HEK293T (cell line): Measurements from ENCODE around the gene BRAF.
A peak's percentile ranks its signal among the peaks of the same experiment; 100 is the strongest.

Experiments used
- CTCF ChIA-PET: fragments of 350-600 bp; formaldehyde crosslinking; extraction: SDS; loops from one replicate; lab custom pipeline; 2021; ENCODE audit warnings: antibody characterized with exemption, inconsistent platforms; lab: Yijun Ruan, JAX
- POLR2A ChIA-PET: fragments of 350-600 bp; formaldehyde crosslinking; extraction: SDS; loops from one replicate; lab custom pipeline; 2020; ENCODE audit warnings: antibody characterized with exemption, inconsistent platforms; lab: Yijun Ruan, JAX
- DNase-seq: peaks from one replicate; pipeline ENCODE4 v3.0.0; 2012; ENCODE audit warnings: mixed read lengths; ENCODE audit errors: extremely low spot score
- ARNT ChIP-seq: fragments of 450-650 bp; IDR thresholded peaks from 2 replicates; pipeline ENCODE4 v1.6.1; 2017; ENCODE audit warnings: mild to moderate bottlenecking
- BHLHE40 ChIP-seq: fragments of 450-650 bp; IDR thresholded peaks from 2 replicates; pipeline ENCODE4 v1.6.1; 2016; ENCODE audit warnings: mild to moderate bottlenecking, moderate library complexity, borderline replicate concordance
- CTBP1 ChIP-seq: fragments of 450-650 bp; IDR thresholded peaks from 2 replicates; pipeline ENCODE4 v1.6.1; 2016; ENCODE audit warnings: borderline replicate concordance
- ELF4 ChIP-seq: fragments of 450-650 bp; IDR thresholded peaks from 2 replicates; pipeline ENCODE4 v1.6.1; 2017; ENCODE audit warnings: antibody characterized with exemption
- FOXA1 ChIP-seq: fragments of 450-650 bp; IDR thresholded peaks from 2 replicates; pipeline ENCODE4 v1.6.1; 2016; ENCODE audit warnings: mild to moderate bottlenecking
- FOXK2 ChIP-seq: fragments of 450-650 bp; IDR thresholded peaks from 2 replicates; pipeline ENCODE4 v1.6.1; 2016; ENCODE audit warnings: mild to moderate bottlenecking
- FOXM1 ChIP-seq: fragments of 450-650 bp; IDR thresholded peaks from 2 replicates; pipeline ENCODE4 v1.6.1; 2017; ENCODE audit warnings: mild to moderate bottlenecking, borderline replicate concordance
- HDGF ChIP-seq: fragments of 450-650 bp; IDR thresholded peaks from 2 replicates; pipeline ENCODE4 v1.6.1; 2017; ENCODE audit warnings: antibody characterized with exemption, borderline replicate concordance
- L3MBTL2 ChIP-seq: fragments of 450-650 bp; conservative IDR thresholded peaks from 2 replicates; pipeline ENCODE4 v1.6.1; 2016; ENCODE audit warnings: mild to moderate bottlenecking
- LEF1 ChIP-seq: fragments of 450-650 bp; IDR thresholded peaks from 2 replicates; pipeline ENCODE4 v1.6.1; 2017; ENCODE audit warnings: mild to moderate bottlenecking, borderline replicate concordance
- NFRKB ChIP-seq: fragments of 450-650 bp; IDR thresholded peaks from 2 replicates; pipeline ENCODE4 v1.6.1; 2016; ENCODE audit warnings: mild to moderate bottlenecking, moderate library complexity
- PKNOX1 ChIP-seq: fragments of 450-650 bp; IDR thresholded peaks from 2 replicates; pipeline ENCODE4 v1.6.1; 2016
- SP1 ChIP-seq: fragments of 450-650 bp; IDR thresholded peaks from 2 replicates; pipeline ENCODE4 v1.6.1; 2017
- SUZ12 ChIP-seq: fragments of 450-650 bp; IDR thresholded peaks from 2 replicates; pipeline ENCODE4 v1.6.1; 2016; ENCODE audit warnings: mild to moderate bottlenecking
- TARDBP ChIP-seq: fragments of 450-650 bp; IDR thresholded peaks from 2 replicates; pipeline ENCODE4 v1.6.1; 2016
- ZNF384 ChIP-seq: fragments of 450-650 bp; IDR thresholded peaks from 2 replicates; pipeline ENCODE4 v1.6.1; 2016

BRAF gene

GRCh38 chr7:140909476-140910161, 15.1 kb downstream of the BRAF start:
- no peak for DNase-seq
- ChIA-PET POLR2A (no interaction called here), CTCF (no interaction called here)
- TF ChIP-seq ZNF384 (no peak), CTBP1 (no peak)

- CTCF ChIA-PET = no interaction called here
- TF ChIP-seq FOXM1 = no peak
- no peak for TF ChIP-seq BHLHE40
- no peak for TF ChIP-seq ELF4
- TF ChIP-seq LEF1 = no peak
- no peak for TF ChIP-seq L3MBTL2
- TF ChIP-seq SP1 = no peak
- TF ChIP-seq ARNT = no peak
- no peak for TF ChIP-seq SUZ12
- no peak for DNase-seq
Observed at GRCh38 chr7:140908361-140908760, 16.4 kb downstream of the BRAF start.

DNA sequence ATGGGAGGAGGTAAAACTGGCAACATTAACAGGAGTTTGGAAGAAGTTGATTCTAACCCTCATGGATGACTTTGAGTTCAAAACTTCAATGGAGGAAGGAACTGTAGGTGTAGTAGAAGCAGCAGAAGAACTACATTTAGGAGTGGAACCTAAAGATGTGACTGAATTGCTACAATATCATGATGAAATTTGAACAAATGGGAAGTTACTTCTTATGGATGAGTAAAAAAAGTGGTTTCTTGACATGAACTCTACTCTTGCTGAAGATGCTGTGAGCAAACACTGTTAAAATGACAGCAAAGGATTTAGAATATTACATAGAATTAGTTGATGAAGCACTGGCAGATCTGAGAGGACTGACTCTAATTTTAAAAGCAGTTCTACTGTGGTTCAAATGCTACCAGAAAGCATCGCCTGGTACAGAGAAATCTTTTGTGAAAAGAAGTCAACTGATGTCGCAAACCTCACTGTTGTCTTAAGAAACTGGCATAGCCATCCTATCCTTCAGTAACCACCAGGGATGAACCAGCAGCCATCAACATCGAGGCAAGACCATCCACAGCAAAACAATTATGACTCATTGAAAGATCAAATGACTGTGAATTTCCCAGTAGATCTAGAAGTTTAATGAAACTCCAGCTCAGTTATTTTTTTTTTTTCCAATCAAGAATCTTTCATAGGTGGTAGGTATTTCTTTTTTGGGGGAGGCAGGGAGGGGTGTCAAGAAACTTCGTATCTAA, 20.8 kb downstream of the BRAF start:
- POLR2A ChIA-PET = no interaction called here
- TF ChIP-seq FOXA1 (no peak), SUZ12 (no peak), TARDBP (no peak), CTBP1 (no peak), FOXM1 (no peak), ELF4 (no peak), ARNT (no peak), PKNOX1 (no peak), NFRKB (no peak), HDGF (no peak), LEF1 (no peak), L3MBTL2 (no peak)
- no peak for DNase-seq
- CTCF ChIA-PET = no interaction called here

More at GRCh38 chr7:140908361-140908760, 16.4 kb downstream of the BRAF start:
- POLR2A ChIA-PET = no interaction called here

- POLR2A ChIA-PET = no interaction called here
- DNase-seq = no peak
- CTCF ChIA-PET = no interaction called here
- TF ChIP-seq FOXA1 (no peak), ARNT (no peak)
Observed at GRCh38 chr7:140902303-140902953, 22.3 kb downstream of the BRAF start.

DNA sequence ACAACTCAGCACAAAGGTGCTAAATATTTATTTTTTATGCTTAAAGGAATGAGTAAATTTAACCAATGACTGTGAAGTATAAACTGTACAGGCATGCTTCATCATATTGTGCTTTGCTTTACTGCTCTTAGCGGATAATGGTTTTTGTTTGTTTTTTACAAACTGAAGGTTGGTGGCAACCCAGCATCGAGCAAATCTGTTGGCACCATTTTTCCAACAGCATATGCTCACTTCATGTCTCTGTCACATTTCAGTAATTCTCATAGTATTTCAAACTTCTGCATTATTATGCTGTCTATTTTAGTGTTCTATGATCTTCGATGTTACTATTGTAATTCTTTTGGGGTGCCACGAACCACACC, 22.8 kb downstream of the BRAF start:
- no peak for DNase-seq
- ChIA-PET POLR2A (no interaction called here), CTCF (no interaction called here)
- TF ChIP-seq NFRKB = no peak
- no peak for TF ChIP-seq LEF1
- TF ChIP-seq CTBP1 = no peak
- no peak for TF ChIP-seq TARDBP
- TF ChIP-seq FOXA1 = no peak
- no peak for TF ChIP-seq ZNF384
- no peak for TF ChIP-seq FOXK2
- TF ChIP-seq ARNT = no peak
- TF ChIP-seq BHLHE40 = no peak
- TF ChIP-seq L3MBTL2 = no peak
- no peak for TF ChIP-seq FOXM1
- TF ChIP-seq PKNOX1 = no peak
- TF ChIP-seq SUZ12 = no peak
- no peak for TF ChIP-seq ELF4
- no peak for TF ChIP-seq HDGF

GRCh38 chr7:140899883-140900282, 24.8 kb downstream of the BRAF start:
- TF ChIP-seq L3MBTL2 (no peak), FOXM1 (no peak), BHLHE40 (no peak), TARDBP (no peak), ZNF384 (no peak), SUZ12 (no peak), LEF1 (no peak), ARNT (no peak), FOXA1 (no peak), ELF4 (no peak), HDGF (no peak), FOXK2 (no peak), NFRKB (no peak)
- ChIA-PET POLR2A (no interaction called here), CTCF (interaction anchor here (0.9 kb wide), 1 partner anchor 88 kb away, joined by 5 read pairs; no protein-coding TSS in a partner anchor)
- peak; percentile 21 for DNase-seq
